Measurements from ENCODE around the gene LRRC17. TPM values are rescaled to one million over a fixed set of nuclear protein-coding genes. Genes with fewer than 3 reads are reported as not detected.

Gene LRRC17
- total and polyA plus RNA-seq, 2 experiments from 2014 or later, result 0.18 to 1.5 TPM

DNA sequence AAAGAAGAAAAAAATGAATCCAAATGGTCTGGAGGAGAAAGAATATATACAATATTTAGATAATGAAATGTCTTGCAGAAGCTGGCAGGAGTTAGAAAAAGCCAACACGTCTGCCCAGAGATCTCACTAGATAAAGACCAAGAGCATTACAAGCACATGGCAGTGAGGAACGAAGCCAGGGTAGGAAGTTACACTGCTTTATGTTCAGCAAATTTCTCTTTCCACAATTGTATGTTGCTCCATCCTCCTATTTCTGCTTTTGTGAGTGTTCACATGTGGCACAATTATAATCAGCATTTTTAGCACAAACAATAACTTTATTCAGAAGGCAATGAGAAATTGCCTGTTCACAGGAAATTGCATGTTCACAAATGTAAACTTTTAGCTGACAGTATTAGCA is 53.7 kb downstream of the LRRC17 start:
- Histone ChIP-seq H3K9ac (no peak overlapping the region), H4K20me1 (ENCODE audit: insufficient read depth) (no peaks in the 10 kb centered on the region), H3K27ac (no peak overlapping the region), H3K4me1 (ENCODE audit: insufficient read depth) (peaks cover 12% of the 10 kb centered on the region), H3K79me2 (ENCODE audit: insufficient read depth) (no peaks in the 10 kb centered on the region), H3K27me3 (replicated peaks; ENCODE audit: insufficient read depth) (no peaks in the 10 kb centered on the region), H3K9me3 (ENCODE audit: low read depth) (no peaks in the 10 kb centered on the region), H2AFZ (no peak overlapping the region), H3F3A (ENCODE audit: insufficient read depth) (no peaks in the 10 kb centered on the region), H3K4me3 (no peak overlapping the region), H3K36me3 (ENCODE audit: low read depth) (no peaks in the 10 kb centered on the region), H3K9me2 (ENCODE audit: insufficient read depth) (no peaks in the 10 kb centered on the region), H3K4me2 (ENCODE audit: unreplicated experiment) (no peak overlapping the region)
- DNase-seq, result no peak
- TF ChIP-seq EZH2phosphoT487 (IDR thresholded peaks at IDR 0.05; ENCODE audit: insufficient read depth, low read depth) (no peak), EZH2 (IDR thresholded peaks at IDR 0.05; ENCODE audit: insufficient read depth, poor library complexity, severe bottlenecking) (no peak)
- WGBS, 2 experiments (ENCODE audit: low coverage in 1 of 2, low lambda C conversion rate in 2 of 2, missing lambda C conversion rate in 2 of 2), result 68 to 70% methylated on average over 2 of the region's 2 CpGs
- in situ Hi-C loops (cut with MboI), result no loop called here

DNA sequence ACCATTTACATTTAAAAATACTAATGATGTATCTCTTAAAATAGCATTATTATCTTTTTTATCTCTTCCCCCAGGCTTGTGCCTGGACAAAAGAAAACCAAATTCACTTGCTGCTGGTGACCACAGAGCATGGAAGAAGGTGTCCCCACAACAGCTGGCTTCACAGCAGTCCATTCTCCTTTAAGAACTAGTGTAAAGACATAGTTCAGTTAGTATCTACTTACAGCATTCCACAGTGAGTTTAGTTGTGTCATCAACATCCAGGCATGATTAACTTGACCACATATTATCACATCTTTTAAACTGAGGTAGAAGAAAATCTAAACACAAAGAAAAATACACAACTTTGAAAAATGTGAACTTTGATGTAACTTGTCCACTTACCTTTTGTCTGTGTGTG is 55.0 kb downstream of the LRRC17 start:
- Histone ChIP-seq H3K9ac (no peak overlapping the region), H4K20me1 (ENCODE audit: insufficient read depth) (no peaks in the 10 kb centered on the region), H3F3A (ENCODE audit: insufficient read depth) (no peaks in the 10 kb centered on the region), H3K9me2 (ENCODE audit: insufficient read depth) (no peaks in the 10 kb centered on the region), H3K27ac (no peak overlapping the region), H3K4me2 (ENCODE audit: unreplicated experiment) (no peak overlapping the region), H3K36me3 (ENCODE audit: low read depth) (no peaks in the 10 kb centered on the region), H3K27me3 (replicated peaks; ENCODE audit: insufficient read depth) (no peaks in the 10 kb centered on the region), H3K9me3 (ENCODE audit: low read depth) (no peaks in the 10 kb centered on the region), H3K4me3 (no peak overlapping the region), H3K79me2 (ENCODE audit: insufficient read depth) (no peaks in the 10 kb centered on the region), H3K4me1 (ENCODE audit: insufficient read depth) (peaks cover 12% of the 10 kb centered on the region), H2AFZ (no peak overlapping the region)
- DNase-seq, result peak; percentile 56
- in situ Hi-C loops (cut with MboI), result no loop called here
- no peak for TF ChIP-seq EZH2phosphoT487 (IDR thresholded peaks at IDR 0.05; ENCODE audit: insufficient read depth, low read depth)
- no peak for TF ChIP-seq EZH2 (IDR thresholded peaks at IDR 0.05; ENCODE audit: insufficient read depth, poor library complexity, severe bottlenecking)

DNA sequence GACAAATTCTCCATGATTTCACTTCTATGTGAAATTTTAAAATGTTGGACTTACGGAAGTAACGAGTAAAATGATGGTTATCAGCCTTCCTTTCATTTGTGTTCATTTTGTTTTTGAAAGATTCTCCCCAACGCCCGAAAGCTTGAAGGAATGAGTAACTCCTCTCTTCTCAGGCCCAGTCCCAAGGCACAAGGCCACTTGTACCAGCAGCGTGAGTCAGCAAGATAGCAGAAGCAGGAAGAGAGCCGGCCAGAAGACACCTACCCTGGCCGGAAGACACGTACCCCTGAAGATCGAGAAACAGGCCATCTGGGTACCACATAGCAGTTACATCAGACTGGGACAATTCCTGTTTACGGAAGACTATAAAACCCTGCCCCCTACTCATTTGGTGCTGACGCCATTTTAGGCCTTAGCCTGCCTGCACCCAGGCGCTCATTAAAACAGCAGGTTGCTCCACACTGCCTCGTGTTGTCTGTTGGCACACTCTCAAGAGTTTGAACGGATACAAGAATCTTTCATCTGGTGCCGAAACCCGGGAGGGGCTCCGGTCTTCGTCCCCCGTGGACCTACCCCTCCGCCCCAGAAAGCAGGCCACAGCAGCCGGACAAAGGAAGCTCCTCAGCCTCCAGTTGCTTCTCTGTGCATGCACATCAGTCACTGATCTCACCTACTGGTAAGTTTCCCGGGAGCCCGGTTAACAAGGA is 60.4 kb downstream of the LRRC17 start:
- H4K20me1 ChIP-seq (ENCODE audit: insufficient read depth), result no peaks in the 10 kb centered on the region
- H3K9ac ChIP-seq, result no peak overlapping the region
- no peaks in the 10 kb centered on the region for H3K9me2 ChIP-seq (ENCODE audit: insufficient read depth)
- 0 out of 2 replicates have a peak, but pooled peaks cover 5% of the 10 kb centered on the region for H3K4me1 ChIP-seq (ENCODE audit: insufficient read depth)
- no peaks in the 10 kb centered on the region for H3K9me3 ChIP-seq (ENCODE audit: low read depth)
- in situ Hi-C loops (cut with MboI), result no loop called here
- TF ChIP-seq EZH2 (IDR thresholded peaks at IDR 0.05; ENCODE audit: insufficient read depth, poor library complexity, severe bottlenecking) (no peak), EZH2phosphoT487 (IDR thresholded peaks at IDR 0.05; ENCODE audit: insufficient read depth, low read depth) (no peak)
- no peaks in the 10 kb centered on the region for H3F3A ChIP-seq (ENCODE audit: insufficient read depth)
- H3K4me2 ChIP-seq (ENCODE audit: unreplicated experiment), result no peak overlapping the region
- no peak overlapping the region for H3K4me3 ChIP-seq
- peak; percentile 44 for DNase-seq
- no peak overlapping the region for H3K27ac ChIP-seq
- no peaks in the 10 kb centered on the region for H3K36me3 ChIP-seq (ENCODE audit: low read depth)
- WGBS, 2 experiments (ENCODE audit: low coverage in 1 of 2, low lambda C conversion rate in 2 of 2, missing lambda C conversion rate in 2 of 2), result 84% methylated on average over 23 of the region's 23 CpGs
- no peaks in the 10 kb centered on the region for H3K27me3 ChIP-seq (replicated peaks; ENCODE audit: insufficient read depth)
- H2AFZ ChIP-seq, result peak overlapping the region; percentile 7; the same call in 1 of the 2 replicates
- no peaks in the 10 kb centered on the region for H3K79me2 ChIP-seq (ENCODE audit: insufficient read depth)

DNA sequence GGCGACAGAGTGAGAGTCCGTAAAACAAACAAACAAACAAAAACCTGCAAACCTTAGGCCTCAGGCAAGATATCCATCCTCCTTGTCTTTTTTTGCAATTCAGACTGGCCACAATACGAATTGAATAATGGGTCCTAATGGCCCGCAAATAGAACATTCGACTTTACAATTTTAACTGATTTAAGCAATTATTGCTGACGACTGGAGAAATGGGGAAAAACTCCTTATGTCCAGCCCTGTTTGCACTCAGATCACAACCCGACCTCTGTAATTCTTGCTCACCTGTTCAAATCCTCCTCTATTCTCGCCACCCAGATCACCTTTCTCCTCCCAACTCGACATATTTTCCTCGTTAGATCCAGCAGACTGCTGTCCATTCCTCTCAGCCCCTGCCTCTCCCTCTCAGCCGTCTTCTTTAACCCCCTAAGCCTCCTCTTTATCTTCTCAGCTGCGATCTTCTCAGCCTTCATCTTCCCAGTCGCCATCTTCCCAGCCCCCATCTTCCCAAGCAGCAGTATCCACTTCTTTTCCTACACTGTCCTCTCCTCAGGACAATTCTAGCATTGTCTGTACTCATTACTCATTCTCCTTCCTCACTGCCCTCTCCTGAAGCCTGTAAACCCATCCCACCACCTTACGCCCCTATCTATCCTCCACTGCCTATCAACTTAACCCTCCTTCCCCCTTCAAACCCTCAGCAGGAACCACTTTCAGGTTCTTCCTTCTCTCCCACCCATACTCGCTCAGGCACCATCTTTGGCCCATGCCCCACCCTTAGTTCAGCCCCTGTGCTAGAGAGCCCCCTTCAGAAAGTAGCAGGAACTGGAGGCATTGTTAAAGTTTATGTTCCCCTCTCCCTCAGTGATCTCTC is 61.8 kb downstream of the LRRC17 start:
- Histone ChIP-seq H3K9ac (no peak overlapping the region), H3K79me2 (ENCODE audit: insufficient read depth) (no peaks in the 10 kb centered on the region), H3K4me1 (ENCODE audit: insufficient read depth) (0 out of 2 replicates have a peak, but pooled peaks cover 3% of the 10 kb centered on the region), H3K36me3 (ENCODE audit: low read depth) (no peaks in the 10 kb centered on the region), H2AFZ (no peak overlapping the region), H3K4me3 (no peak overlapping the region), H3K4me2 (ENCODE audit: unreplicated experiment) (no peak overlapping the region), H3K9me2 (ENCODE audit: insufficient read depth) (no peaks in the 10 kb centered on the region), H4K20me1 (ENCODE audit: insufficient read depth) (no peaks in the 10 kb centered on the region), H3K27me3 (replicated peaks; ENCODE audit: insufficient read depth) (no peaks in the 10 kb centered on the region), H3K9me3 (ENCODE audit: low read depth) (no peaks in the 10 kb centered on the region), H3F3A (ENCODE audit: insufficient read depth) (no peaks in the 10 kb centered on the region), H3K27ac (no peak overlapping the region)
- TF ChIP-seq EZH2phosphoT487 (IDR thresholded peaks at IDR 0.05; ENCODE audit: insufficient read depth, low read depth) (no peak), EZH2 (IDR thresholded peaks at IDR 0.05; ENCODE audit: insufficient read depth, poor library complexity, severe bottlenecking) (no peak)
- in situ Hi-C loops (cut with MboI), result no loop called here
- DNase-seq, result no peak
- 89 to 93% methylated on average over 15 of the region's 15 CpGs for WGBS, 2 experiments (ENCODE audit: low coverage in 1 of 2, low lambda C conversion rate in 2 of 2, missing lambda C conversion rate in 2 of 2)

Measured in GM23248 (cell line).